BE2C (cell line): ENCODE data around the gene OPN1MW3.

Source experiments
- DNase-seq: peaks from one replicate; pipeline ENCODE4 v3.0.0-alpha.2; 2020
- H3K27me3 ChIP-seq: fragments of 250-450 bp; sonication (Bioruptor Pico); 2 replicates; pipeline ENCODE4 v1.5.1; 2020; ENCODE audit warnings: mild to moderate bottlenecking
- H3K36me3 ChIP-seq: fragments of 250-450 bp; sonication (Bioruptor Pico); 2 replicates; pipeline ENCODE4 v1.5.1; 2020; ENCODE audit warnings: mild to moderate bottlenecking
- H3K4me1 ChIP-seq: fragments of 250-450 bp; sonication (Bioruptor Pico); 2 replicates; pipeline ENCODE4 v1.5.1; 2020
- H3K4me3 ChIP-seq: 2 replicates; pipeline ENCODE4 v1.5.1; 2011; ENCODE audit warnings: low read depth, low read length
- H3K9me3 ChIP-seq: fragments of 250-450 bp; sonication (Bioruptor Pico); 2 replicates; pipeline ENCODE4 v1.5.1; 2020
- CTCF ChIP-seq: IDR thresholded peaks from 2 replicates; pipeline ENCODE4 v1.5.1; 2012; ENCODE audit warnings: mild to moderate bottlenecking, low read depth, low read length

OPN1MW3 gene

DNA sequence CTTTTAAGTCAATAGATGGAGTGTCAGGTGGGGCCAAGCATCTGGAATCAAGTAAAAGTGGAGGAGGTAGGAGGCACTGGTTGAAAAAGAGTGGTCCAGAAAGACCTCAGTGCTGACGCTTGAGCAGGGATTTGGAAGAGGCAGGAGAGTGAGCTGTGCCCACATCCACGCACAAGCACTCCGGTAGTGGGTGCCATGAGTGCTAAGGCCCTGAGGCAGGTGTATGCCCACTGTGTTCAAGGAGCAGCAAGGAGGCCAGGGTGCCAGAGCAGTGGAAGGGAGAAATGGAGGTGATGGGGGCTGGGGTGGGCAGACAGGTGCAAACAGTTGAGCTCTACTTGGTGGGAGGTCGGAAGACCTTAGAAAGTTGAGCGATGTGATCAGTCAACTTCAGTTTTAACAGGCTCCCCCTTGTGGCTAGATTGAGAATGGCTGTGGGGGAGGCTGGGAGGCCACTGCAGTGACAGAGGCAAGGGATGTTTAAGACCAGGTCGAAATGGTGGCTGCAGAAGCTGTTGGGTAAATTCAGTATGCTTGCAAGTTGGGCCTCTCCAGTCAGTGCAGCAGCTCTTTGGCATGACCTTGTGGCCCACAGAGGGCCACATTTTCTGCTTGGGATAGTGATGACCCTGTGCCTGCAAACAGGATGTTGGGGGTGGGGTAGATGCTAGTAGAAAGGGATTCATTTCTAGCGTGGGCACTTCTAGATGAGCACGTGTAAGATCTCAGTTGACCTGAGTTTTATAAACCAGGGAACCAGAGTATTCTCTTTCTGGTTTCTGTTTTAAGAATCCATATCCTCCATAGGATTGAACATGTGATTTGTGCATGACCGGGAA lies 50.9 kb downstream of the OPN1MW3 start:
- no peak overlapping the region for H3K4me3 ChIP-seq
- no peaks in the 10 kb centered on the region for H3K4me1 ChIP-seq
- peak; percentile 66 for DNase-seq
- H3K27me3 ChIP-seq, result no peaks in the 10 kb centered on the region
- H3K36me3 ChIP-seq, result no peaks in the 10 kb centered on the region
- TF ChIP-seq CTCF, result peak; percentile 75
- no peaks in the 10 kb centered on the region for H3K9me3 ChIP-seq

GRCh38 chrX:154309041-154309775 lies 51.8 kb downstream of the OPN1MW3 start:
- H3K4me3 ChIP-seq, result no peak overlapping the region
- H3K27me3 ChIP-seq, result no peaks in the 10 kb centered on the region
- no peaks in the 10 kb centered on the region for H3K9me3 ChIP-seq
- DNase-seq, result no peak
- TF ChIP-seq CTCF, result no peak
- H3K4me1 ChIP-seq, result no peaks in the 10 kb centered on the region
- no peaks in the 10 kb centered on the region for H3K36me3 ChIP-seq

- Histone ChIP-seq H3K4me1 (no peaks in the 10 kb centered on the region), H3K4me3 (no peak overlapping the region), H3K27me3 (no peaks in the 10 kb centered on the region), H3K36me3 (no peaks in the 10 kb centered on the region), H3K9me3 (no peaks in the 10 kb centered on the region)
- DNase-seq, result no peak
- no peak for TF ChIP-seq CTCF
Observed at GRCh38 chrX:154310616-154311536, 53.5 kb downstream of the OPN1MW3 start.

DNA sequence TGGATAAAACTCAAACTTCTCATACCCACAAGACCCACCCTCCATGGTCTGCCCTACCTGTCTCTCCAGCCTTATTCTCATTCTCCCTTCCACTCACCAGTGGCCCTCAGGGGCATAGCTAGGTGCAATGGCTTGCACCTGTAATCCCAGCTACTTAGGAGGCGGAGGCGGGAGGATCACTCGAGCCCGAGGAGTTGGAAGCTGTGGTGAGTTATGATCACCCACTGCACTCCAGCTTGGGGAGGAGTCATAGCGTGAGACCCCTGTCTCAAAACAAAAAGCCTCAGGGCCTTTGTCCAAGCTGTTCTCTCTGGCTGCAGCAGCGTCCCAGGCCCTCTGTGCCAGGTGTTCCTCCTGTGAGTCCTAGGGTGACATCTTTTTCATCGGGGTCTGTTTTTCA lies 54.7 kb downstream of the OPN1MW3 start:
- no peak for DNase-seq
- no peak for TF ChIP-seq CTCF
- Histone ChIP-seq H3K36me3 (no peaks in the 10 kb centered on the region), H3K27me3 (no peaks in the 10 kb centered on the region), H3K4me3 (no peak overlapping the region), H3K4me1 (no peaks in the 10 kb centered on the region), H3K9me3 (no peaks in the 10 kb centered on the region)

- Histone ChIP-seq H3K27me3 (no peaks in the 10 kb centered on the region), H3K36me3 (no peaks in the 10 kb centered on the region), H3K9me3 (no peaks in the 10 kb centered on the region), H3K4me3 (no peak overlapping the region), H3K4me1 (no peaks in the 10 kb centered on the region)
- DNase-seq, result no peak
- no peak for TF ChIP-seq CTCF
Observed at GRCh38 chrX:154313147-154313546, 55.8 kb downstream of the OPN1MW3 start.
